GM18861 (cell line): ENCODE measurements around the gene LNP1.
A peak's percentile ranks its signal among the peaks of the same experiment; 100 is the strongest.
"Not testable (repeated sequence)": the region's sequence is repeated elsewhere in the genome, so short reads cannot be mapped to it uniquely, and the experiment has no call there.

Experiments used
- ATAC-seq: cut with Tn5 transposase; IDR thresholded peaks from one replicate; pipeline ENCODE4 v1.9.1; 2021; ENCODE audit not compliant: unreplicated experiment

The LNP1 gene

GRCh38 chr3:100471444-100471843 is 70.1 kb downstream of the LNP1 start:
- no peak for ATAC-seq

- not testable (repeated sequence) for ATAC-seq
Measured at GRCh38 chr3:100477851-100478360, 76.6 kb downstream of the LNP1 start.

- not testable (repeated sequence) for ATAC-seq
Measured at GRCh38 chr3:100478521-100478920, 77.2 kb downstream of the LNP1 start.

- no peak for ATAC-seq
Measured at GRCh38 chr3:100480081-100480480, 78.7 kb downstream of the LNP1 start.

GRCh38 chr3:100482176-100482575 is 80.8 kb downstream of the LNP1 start:
- no peak for ATAC-seq

GRCh38 chr3:100483529-100483928 is 82.2 kb downstream of the LNP1 start:
- ATAC-seq, result no peak

GRCh38 chr3:100486808-100487207 is 85.5 kb downstream of the LNP1 start:
- ATAC-seq, result no peak

GRCh38 chr3:100489118-100489517 is 87.8 kb downstream of the LNP1 start:
- ATAC-seq, result no peak

- ATAC-seq, result peak; percentile 92
Measured at GRCh38 chr3:100492059-100493006, 91.0 kb downstream of the LNP1 start, which contains the start of gene TMEM45A. TMEM45A (plus strand) TSS chr3:100492619; CDS start chr3:100555212, 62,593 bp downstream.

- ATAC-seq, result peak; percentile 36
Measured at GRCh38 chr3:100496711-100497261, 95.4 kb downstream of the LNP1 start.

GRCh38 chr3:100499651-100500050 is 98.3 kb downstream of the LNP1 start:
- no peak for ATAC-seq

GRCh38 chr3:100500320-100500880 is 99.1 kb downstream of the LNP1 start:
- ATAC-seq, result no peak

- ATAC-seq, result peak; percentile 85
Measured at GRCh38 chr3:100503448-100503847, 102.1 kb downstream of the LNP1 start.
